Panc1 (cell line): Measurements from ENCODE around the gene MFSD6. TPM values are rescaled to one million over a fixed set of nuclear protein-coding genes. Genes with fewer than 3 reads are reported as not detected.

Experiments used
- ATAC-seq: fragments of 200-7000 bp; cut with Tn5 transposase; 2 replicates; pipeline ENCODE4 v1.9.1; 2020; ENCODE audit warnings: mild to moderate bottlenecking, moderate library complexity
- BruUV-seq: library from RNA; stranded (reverse); fragments of 400-500 nt; replicated peaks from 2 replicates; lab custom pipeline; 2021; lab: Mats Ljungman, UMichigan
- CTCF ChIA-PET: fragments of 300-600 bp; sonication (Branson Sonifier 250); formaldehyde crosslinking; loops from one replicate; lab custom pipeline; 2022; ENCODE audit warnings: antibody characterized with exemption; lab: Charles Lee
- POLR2A ChIA-PET: fragments of 300-600 bp; sonication (Branson Sonifier 250); formaldehyde crosslinking; loops from one replicate; lab custom pipeline; 2022; ENCODE audit warnings: antibody characterized with exemption; lab: Charles Lee
- DNase-seq: peaks from one replicate; pipeline ENCODE4 v3.0.0-alpha.2; 2010; ENCODE audit warnings: low read depth, low spot score
- H3K27ac ChIP-seq: 2 replicates; pipeline ENCODE4 v1.5.1; 2011; ENCODE audit warnings: mild to moderate bottlenecking, low read length, inconsistent platforms
- H3K27me3 ChIP-seq: fragments of 200-500 bp; sonication (Bioruptor generic); 2 replicates; pipeline ENCODE4 v1.6.0; 2014; ENCODE audit warnings: low read length, inconsistent platforms; ENCODE audit not compliant: control insufficient read depth, insufficient read depth
- H3K36me3 ChIP-seq: fragments of 200-500 bp; sonication (Bioruptor generic); 2 replicates; pipeline ENCODE4 v1.5.1; 2014; ENCODE audit warnings: inconsistent platforms, mild to moderate bottlenecking, low read length, moderate library complexity; ENCODE audit not compliant: control insufficient read depth, insufficient read depth
- H3K4me1 ChIP-seq: 2 replicates; pipeline ENCODE4 v1.5.1; 2011; ENCODE audit warnings: inconsistent platforms, mild to moderate bottlenecking, low read length, moderate library complexity; ENCODE audit not compliant: control insufficient read depth, insufficient read depth
- H3K4me3 ChIP-seq, 2 experiments: 2 replicates each; pipeline ENCODE4 v1.5.1; 2011 to 2012; ENCODE audit warnings: low read depth in 2 of 2, low read length in 2 of 2, mild to moderate bottlenecking in 2 of 2, inconsistent platforms in 1 of 2, moderate library complexity in 1 of 2
- H3K9me3 ChIP-seq: fragments of 200-500 bp; sonication (Bioruptor generic); 2 replicates; pipeline ENCODE4 v1.5.1; 2014; ENCODE audit warnings: low read depth, mild to moderate bottlenecking, inconsistent platforms, low read length, moderate library complexity; ENCODE audit not compliant: control insufficient read depth, insufficient read depth
- POLR2AphosphoS5 ChIP-seq: IDR thresholded peaks from 2 replicates; pipeline ENCODE4 v1.6.1; 2012; ENCODE audit warnings: mild to moderate bottlenecking, low read depth, low read length, moderate library complexity
- SIN3A ChIP-seq: IDR thresholded peaks from 2 replicates; pipeline ENCODE4 v1.6.1; 2012; ENCODE audit warnings: low read depth, mild to moderate bottlenecking, low read length, moderate library complexity, borderline replicate concordance; ENCODE audit not compliant: insufficient read depth
- TCF7L2 ChIP-seq: IDR thresholded peaks from 2 replicates; pipeline ENCODE4 v1.6.1; 2011; ENCODE audit warnings: mild to moderate bottlenecking, low read depth, low read length, inconsistent platforms
- in situ Hi-C: cut with HindIII; loops from 2 replicates; pipeline ENCODE4 v1.10.0; 2016; ENCODE audit warnings: low sequenced_read_pairs, low pct_unique_long_range_greater_than_20kb
- intact Hi-C: fragments of 100-400 bp; cut with micrococcal nuclease; formaldehyde crosslinking; loops from one replicate; pipeline ENCODE4 v1.10.0; 2022; ENCODE audit not compliant: unreplicated experiment
- total RNA-seq: library from RNA; stranded (reverse); gene quantifications from one replicate; pipeline ENCODE4 v1.2.1, GENCODE V29; 2021; ENCODE audit not compliant: unreplicated experiment
- TF ChIP-seq, protein P1 (sequence below), 2 experiments: IDR thresholded peaks; 2 replicates each; pipeline ENCODE4 v1.6.1; 2011 to 2012; ENCODE audit warnings: low read depth in 2 of 2, control low read depth in 1 of 2, low read length in 1 of 2, mild to moderate bottlenecking in 1 of 2, moderate library complexity in 1 of 2; ENCODE audit not compliant: insufficient read depth in 1 of 2
- TF ChIP-seq, protein P2 (sequence below): fragments of 450-650 bp; IDR thresholded peaks from 2 replicates; pipeline ENCODE4 v1.5.1; 2017; ENCODE audit warnings: mild to moderate bottlenecking

MFSD6 gene
- total RNA-seq, 1 experiment from 2014 or later = 10.4 TPM

DNA sequence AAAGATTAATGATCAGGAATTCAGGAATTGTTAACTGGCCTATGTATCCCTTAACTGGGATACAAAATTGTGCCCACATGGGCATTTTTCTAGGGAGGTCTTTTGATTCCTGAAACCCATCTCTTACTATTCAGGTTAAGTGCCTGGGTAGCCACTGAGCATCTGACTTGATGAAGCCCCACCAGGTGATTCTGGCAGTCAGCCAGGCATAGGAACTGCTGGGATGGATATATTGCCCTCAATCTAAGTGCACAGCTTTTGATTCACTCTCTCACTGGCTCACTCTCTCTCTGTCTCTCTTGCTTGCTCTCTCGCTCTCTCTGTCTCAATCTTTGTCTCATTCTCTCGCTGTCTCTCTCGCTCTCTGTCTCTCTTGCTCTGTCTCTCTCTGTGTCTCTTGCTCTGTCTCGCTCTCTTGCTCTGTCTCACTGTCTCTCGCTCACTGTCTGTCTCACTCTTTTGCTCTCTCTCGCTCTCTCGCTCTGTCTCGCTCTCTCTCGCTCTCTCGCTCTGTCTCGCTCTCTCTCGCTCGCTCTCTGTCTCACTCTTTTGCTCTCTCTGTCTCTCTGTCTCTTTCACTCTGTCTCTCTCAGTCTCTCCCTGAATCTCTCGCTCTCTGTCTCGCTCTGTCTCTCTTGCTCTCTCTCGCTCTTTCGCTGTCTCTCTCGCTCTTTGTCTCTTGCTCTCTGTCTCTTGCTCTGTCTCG lies 42.5 kb upstream of the MFSD6 start:
- POLR2A ChIA-PET = no interaction called here

DNA sequence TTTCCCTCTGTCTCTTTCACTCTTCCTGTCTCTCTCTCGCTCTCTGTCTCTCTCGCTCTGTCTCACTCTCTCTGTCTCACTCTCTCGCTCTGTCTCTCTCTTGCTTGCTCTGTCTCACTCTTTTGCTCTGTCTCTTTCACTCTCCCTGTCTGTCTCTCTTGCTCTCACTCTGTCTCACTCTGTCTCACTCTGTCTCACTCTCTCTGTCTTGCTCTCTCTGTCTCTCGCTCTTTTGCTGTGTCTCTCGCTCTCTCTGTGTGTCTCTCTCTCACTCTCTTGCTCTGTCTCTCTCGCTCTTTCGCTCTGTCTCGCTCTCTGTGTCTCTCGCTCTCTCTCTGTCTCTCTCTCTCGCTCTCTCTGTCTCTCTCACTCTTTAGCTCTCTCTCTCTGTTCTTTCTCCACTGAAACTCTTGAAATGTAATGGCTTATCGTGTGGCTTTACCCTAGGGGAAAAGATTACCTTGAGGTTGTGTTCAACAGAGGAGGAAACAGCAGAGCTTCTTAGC lies 41.9 kb upstream of the MFSD6 start:
- POLR2A ChIA-PET = no interaction called here
- H3K4me1 ChIP-seq = no peaks in the 10 kb centered on the region
- H3K27ac ChIP-seq = no peak overlapping the region
- intact Hi-C loops = no loop called here
- in situ Hi-C loops = no loop called here
- CTCF ChIA-PET = no interaction called here
- no TSS peak for BruUV-seq
- H3K27me3 ChIP-seq = no peaks in the 10 kb centered on the region
- no peak overlapping the region for H3K4me3 ChIP-seq
- ATAC-seq (no peak), DNase-seq (no peak)
- H3K9me3 ChIP-seq = no peaks in the 10 kb centered on the region
- H3K36me3 ChIP-seq = no peaks in the 10 kb centered on the region
- TF ChIP-seq TCF7L2 (no peak), POLR2AphosphoS5 (no peak), SIN3A (no peak)
- TF ChIP-seq, protein P1, sequence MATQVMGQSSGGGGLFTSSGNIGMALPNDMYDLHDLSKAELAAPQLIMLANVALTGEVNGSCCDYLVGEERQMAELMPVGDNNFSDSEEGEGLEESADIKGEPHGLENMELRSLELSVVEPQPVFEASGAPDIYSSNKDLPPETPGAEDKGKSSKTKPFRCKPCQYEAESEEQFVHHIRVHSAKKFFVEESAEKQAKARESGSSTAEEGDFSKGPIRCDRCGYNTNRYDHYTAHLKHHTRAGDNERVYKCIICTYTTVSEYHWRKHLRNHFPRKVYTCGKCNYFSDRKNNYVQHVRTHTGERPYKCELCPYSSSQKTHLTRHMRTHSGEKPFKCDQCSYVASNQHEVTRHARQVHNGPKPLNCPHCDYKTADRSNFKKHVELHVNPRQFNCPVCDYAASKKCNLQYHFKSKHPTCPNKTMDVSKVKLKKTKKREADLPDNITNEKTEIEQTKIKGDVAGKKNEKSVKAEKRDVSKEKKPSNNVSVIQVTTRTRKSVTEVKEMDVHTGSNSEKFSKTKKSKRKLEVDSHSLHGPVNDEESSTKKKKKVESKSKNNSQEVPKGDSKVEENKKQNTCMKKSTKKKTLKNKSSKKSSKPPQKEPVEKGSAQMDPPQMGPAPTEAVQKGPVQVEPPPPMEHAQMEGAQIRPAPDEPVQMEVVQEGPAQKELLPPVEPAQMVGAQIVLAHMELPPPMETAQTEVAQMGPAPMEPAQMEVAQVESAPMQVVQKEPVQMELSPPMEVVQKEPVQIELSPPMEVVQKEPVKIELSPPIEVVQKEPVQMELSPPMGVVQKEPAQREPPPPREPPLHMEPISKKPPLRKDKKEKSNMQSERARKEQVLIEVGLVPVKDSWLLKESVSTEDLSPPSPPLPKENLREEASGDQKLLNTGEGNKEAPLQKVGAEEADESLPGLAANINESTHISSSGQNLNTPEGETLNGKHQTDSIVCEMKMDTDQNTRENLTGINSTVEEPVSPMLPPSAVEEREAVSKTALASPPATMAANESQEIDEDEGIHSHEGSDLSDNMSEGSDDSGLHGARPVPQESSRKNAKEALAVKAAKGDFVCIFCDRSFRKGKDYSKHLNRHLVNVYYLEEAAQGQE (IDR thresholded peaks at IDR 0.05; ENCODE audit: insufficient read depth in 1 of 2, low read depth in 2 of 2, low read length in 1 of 2) = no peak
- TF ChIP-seq, protein P2, sequence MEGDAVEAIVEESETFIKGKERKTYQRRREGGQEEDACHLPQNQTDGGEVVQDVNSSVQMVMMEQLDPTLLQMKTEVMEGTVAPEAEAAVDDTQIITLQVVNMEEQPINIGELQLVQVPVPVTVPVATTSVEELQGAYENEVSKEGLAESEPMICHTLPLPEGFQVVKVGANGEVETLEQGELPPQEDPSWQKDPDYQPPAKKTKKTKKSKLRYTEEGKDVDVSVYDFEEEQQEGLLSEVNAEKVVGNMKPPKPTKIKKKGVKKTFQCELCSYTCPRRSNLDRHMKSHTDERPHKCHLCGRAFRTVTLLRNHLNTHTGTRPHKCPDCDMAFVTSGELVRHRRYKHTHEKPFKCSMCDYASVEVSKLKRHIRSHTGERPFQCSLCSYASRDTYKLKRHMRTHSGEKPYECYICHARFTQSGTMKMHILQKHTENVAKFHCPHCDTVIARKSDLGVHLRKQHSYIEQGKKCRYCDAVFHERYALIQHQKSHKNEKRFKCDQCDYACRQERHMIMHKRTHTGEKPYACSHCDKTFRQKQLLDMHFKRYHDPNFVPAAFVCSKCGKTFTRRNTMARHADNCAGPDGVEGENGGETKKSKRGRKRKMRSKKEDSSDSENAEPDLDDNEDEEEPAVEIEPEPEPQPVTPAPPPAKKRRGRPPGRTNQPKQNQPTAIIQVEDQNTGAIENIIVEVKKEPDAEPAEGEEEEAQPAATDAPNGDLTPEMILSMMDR = no peak

More for the DNA sequence above, 42.5 kb upstream of the MFSD6 start:
- BruUV-seq = no TSS peak
- intact Hi-C loops = no loop called here
- TF ChIP-seq POLR2AphosphoS5 (no peak), TCF7L2 (no peak), SIN3A (no peak)
- TF ChIP-seq, protein P1 (IDR thresholded peaks at IDR 0.05; ENCODE audit: insufficient read depth in 1 of 2, low read depth in 2 of 2, low read length in 1 of 2) = no peak
- TF ChIP-seq, protein P2 = no peak
- ATAC-seq = no peak
- Histone ChIP-seq H3K36me3 (no peaks in the 10 kb centered on the region), H3K27ac (no peak overlapping the region), H3K4me3 (no peak overlapping the region), H3K27me3 (no peaks in the 10 kb centered on the region), H3K9me3 (no peaks in the 10 kb centered on the region), H3K4me1 (no peaks in the 10 kb centered on the region)
- DNase-seq = no peak
- in situ Hi-C loops = no loop called here
- CTCF ChIA-PET = no interaction called here
